PFSK-1 (cell line): Measurements from ENCODE around the gene TRMU.

Experiments used
- FOXP2 ChIP-seq: optimal IDR thresholded peaks from 2 replicates; pipeline ENCODE3; 2011; ENCODE audit warnings: borderline replicate concordance, control low read depth, inconsistent platforms; ENCODE audit not compliant: insufficient read depth; ENCODE audit errors: extremely low read length, extremely low read depth
- POLR2AphosphoS5 ChIP-seq: IDR thresholded peaks from 2 replicates; pipeline ENCODE4 v1.6.1; 2012; ENCODE audit warnings: low read depth, mild to moderate bottlenecking, control low read depth, low read length, moderate library complexity
- SIN3A ChIP-seq: IDR thresholded peaks from 2 replicates; pipeline ENCODE4 v1.6.1; 2012; ENCODE audit warnings: mild to moderate bottlenecking, low read length, moderate library complexity, borderline replicate concordance; ENCODE audit not compliant: insufficient read depth
- TAF1 ChIP-seq: IDR thresholded peaks from 2 replicates; pipeline ENCODE4 v1.6.1; 2012; ENCODE audit warnings: low read length, control low read depth, borderline replicate concordance; ENCODE audit not compliant: insufficient read depth
- TF ChIP-seq, protein P1 (sequence below), 2 experiments: IDR thresholded peaks; 2 replicates each; pipeline versions ENCODE4 v1.6.1 to v1.8.0; 2011 to 2012; ENCODE audit warnings: low read depth in 2 of 2, low read length in 2 of 2, control low read depth in 1 of 2, inconsistent platforms in 1 of 2, mild to moderate bottlenecking in 1 of 2, moderate library complexity in 1 of 2; ENCODE audit not compliant: insufficient read depth in 1 of 2

The TRMU gene

DNA sequence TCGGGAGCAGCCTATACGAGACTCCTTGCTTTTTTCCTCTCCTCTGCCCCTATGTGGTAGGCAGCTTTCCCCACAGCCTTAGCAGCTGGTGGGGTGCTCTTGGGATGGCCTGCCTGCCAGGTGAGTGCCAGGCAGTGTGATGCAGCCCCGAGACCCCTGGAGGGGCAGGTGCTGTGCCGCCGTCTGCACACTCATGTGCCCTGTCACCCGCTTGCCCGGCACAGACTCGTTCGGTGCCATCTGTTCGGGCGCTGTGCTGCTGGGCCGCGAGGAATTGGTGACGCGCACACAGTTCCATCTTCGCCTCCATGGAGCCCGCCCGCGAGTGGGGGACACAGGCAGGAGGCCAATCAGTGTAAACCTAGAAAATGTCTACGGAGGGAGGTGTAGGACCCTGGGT lies 15.1 kb downstream of the TRMU start:
- TF ChIP-seq, protein P1, sequence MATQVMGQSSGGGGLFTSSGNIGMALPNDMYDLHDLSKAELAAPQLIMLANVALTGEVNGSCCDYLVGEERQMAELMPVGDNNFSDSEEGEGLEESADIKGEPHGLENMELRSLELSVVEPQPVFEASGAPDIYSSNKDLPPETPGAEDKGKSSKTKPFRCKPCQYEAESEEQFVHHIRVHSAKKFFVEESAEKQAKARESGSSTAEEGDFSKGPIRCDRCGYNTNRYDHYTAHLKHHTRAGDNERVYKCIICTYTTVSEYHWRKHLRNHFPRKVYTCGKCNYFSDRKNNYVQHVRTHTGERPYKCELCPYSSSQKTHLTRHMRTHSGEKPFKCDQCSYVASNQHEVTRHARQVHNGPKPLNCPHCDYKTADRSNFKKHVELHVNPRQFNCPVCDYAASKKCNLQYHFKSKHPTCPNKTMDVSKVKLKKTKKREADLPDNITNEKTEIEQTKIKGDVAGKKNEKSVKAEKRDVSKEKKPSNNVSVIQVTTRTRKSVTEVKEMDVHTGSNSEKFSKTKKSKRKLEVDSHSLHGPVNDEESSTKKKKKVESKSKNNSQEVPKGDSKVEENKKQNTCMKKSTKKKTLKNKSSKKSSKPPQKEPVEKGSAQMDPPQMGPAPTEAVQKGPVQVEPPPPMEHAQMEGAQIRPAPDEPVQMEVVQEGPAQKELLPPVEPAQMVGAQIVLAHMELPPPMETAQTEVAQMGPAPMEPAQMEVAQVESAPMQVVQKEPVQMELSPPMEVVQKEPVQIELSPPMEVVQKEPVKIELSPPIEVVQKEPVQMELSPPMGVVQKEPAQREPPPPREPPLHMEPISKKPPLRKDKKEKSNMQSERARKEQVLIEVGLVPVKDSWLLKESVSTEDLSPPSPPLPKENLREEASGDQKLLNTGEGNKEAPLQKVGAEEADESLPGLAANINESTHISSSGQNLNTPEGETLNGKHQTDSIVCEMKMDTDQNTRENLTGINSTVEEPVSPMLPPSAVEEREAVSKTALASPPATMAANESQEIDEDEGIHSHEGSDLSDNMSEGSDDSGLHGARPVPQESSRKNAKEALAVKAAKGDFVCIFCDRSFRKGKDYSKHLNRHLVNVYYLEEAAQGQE (IDR thresholded peaks at IDR 0.05; ENCODE audit: insufficient read depth in 1 of 2, low read depth in 2 of 2, low read length in 2 of 2): no peak
- TF ChIP-seq FOXP2 (no peak), TAF1 (no peak), SIN3A (no peak), POLR2AphosphoS5 (no peak)

GRCh38 chr22:46351131-46351735 lies 15.7 kb downstream of the TRMU start:
- TF ChIP-seq, protein P1 (IDR thresholded peaks at IDR 0.05; ENCODE audit: insufficient read depth in 1 of 2, low read depth in 2 of 2, low read length in 2 of 2): no peak
- no peak for TF ChIP-seq POLR2AphosphoS5
- TF ChIP-seq FOXP2: no peak
- no peak for TF ChIP-seq TAF1
- TF ChIP-seq SIN3A: no peak

DNA sequence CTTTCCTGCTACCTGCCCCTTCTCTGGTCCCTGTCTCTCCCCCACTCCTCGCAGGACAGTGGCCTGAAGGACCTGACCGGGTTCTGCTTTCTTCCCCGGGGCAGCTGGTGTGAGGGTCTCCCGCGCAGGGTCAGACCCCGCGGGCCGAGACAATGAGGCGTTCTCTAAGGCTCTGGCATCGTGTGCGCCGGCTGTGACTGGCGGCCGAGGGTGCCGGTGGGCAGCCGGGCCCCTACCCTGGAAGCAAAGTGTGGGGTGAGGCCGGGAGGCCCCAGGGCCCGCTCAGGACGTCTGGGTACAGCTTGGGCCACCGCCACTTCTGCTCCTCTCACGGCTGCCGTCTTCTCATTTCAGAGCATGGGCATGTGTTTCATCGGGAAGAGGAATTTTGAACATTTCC lies 16.3 kb downstream of the TRMU start:
- TF ChIP-seq SIN3A (no peak), FOXP2 (no peak)

DNA sequence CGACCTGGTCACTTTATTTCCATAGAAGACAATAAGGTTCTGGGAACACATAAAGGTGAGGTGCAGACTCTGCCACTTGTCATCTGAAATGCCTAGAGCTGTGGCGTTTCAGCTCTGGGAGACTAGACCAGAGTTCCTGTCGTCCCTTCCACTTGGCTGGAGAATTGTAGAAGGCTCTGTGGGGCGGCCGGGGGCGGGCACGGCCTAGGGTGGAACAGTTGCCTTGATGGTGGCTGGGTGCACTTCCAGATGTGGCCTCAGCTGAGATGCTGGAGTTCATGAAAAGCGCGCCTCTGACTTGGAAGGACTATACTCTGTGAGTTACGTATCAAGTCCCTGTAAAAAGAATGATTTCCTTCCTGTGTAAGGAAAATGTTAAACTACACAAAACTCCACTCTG lies 16.8 kb downstream of the TRMU start:
- TF ChIP-seq TAF1: no peak
- TF ChIP-seq SIN3A: no peak
- TF ChIP-seq, protein P1 (IDR thresholded peaks at IDR 0.05; ENCODE audit: insufficient read depth in 1 of 2, low read depth in 2 of 2, low read length in 2 of 2): no peak
- TF ChIP-seq FOXP2: no peak
- TF ChIP-seq POLR2AphosphoS5: no peak

- TF ChIP-seq, protein P1 (IDR thresholded peaks at IDR 0.05; ENCODE audit: insufficient read depth in 1 of 2, low read depth in 2 of 2, low read length in 2 of 2): no peak
- TF ChIP-seq POLR2AphosphoS5: no peak
- TF ChIP-seq SIN3A: no peak
- TF ChIP-seq TAF1: no peak
- no peak for TF ChIP-seq FOXP2
These were observed 17.3 kb downstream of the TRMU start for GRCh38 chr22:46352691-46353386.
